GM23338 (cell line): ENCODE measurements around the gene GJA4.

ENCODE experiments used
- CTCF ChIP-seq, 2 experiments: fragments of 200-600 bp in 1 of 2; sonication (generic) in 1 of 2; conservative IDR thresholded peaks; 2 replicates each; pipeline versions ENCODE4 v1.5.1 to v1.6.1; 2016 to 2017; ENCODE audit warnings: antibody characterized with exemption in 2 of 2, low read depth in 2 of 2, mild to moderate bottlenecking in 2 of 2, moderate library complexity in 1 of 2
- EZH2 ChIP-seq: fragments of 200-600 bp; sonication (generic); IDR thresholded peaks from one replicate; pipeline ENCODE4 v1.8.0; 2017; ENCODE audit warnings: antibody characterized with exemption, mild to moderate bottlenecking, low read depth; ENCODE audit not compliant: unreplicated experiment
- POLR2AphosphoS5 ChIP-seq: IDR thresholded peaks from 2 replicates; pipeline ENCODE4 v1.6.1; 2016; ENCODE audit warnings: antibody characterized with exemption, low read depth
- ZNF114 ChIP-seq: fragments of 250-450 bp; sonication (Bioruptor Pico); IDR thresholded peaks from 2 replicates; pipeline ENCODE4 v1.5.0; 2020; ENCODE audit warnings: mild to moderate bottlenecking, moderate library complexity

- no peak for TF ChIP-seq CTCF (conservative IDR thresholded peaks at IDR 0.05; ENCODE audit: low read depth in 2 of 2)
- TF ChIP-seq POLR2AphosphoS5, result no peak
- TF ChIP-seq ZNF114 (CRISPR knock-in tag), result no peak
- no peak for TF ChIP-seq EZH2
These were observed 45.8 kb upstream of the GJA4 start for GRCh38 chr1:34746785-34747637.
